Stimulated activated CD4-positive, alpha-beta T cell treated with anti-CD3 and anti-CD28 coated beads, Interleukin-1b, Interleukin-23, amount 100 ng/mL, for 24 hours (primary cell): ENCODE results near the gene PUM1.
"Not testable (repeated sequence)": the region's sequence is repeated elsewhere in the genome, so short reads cannot be mapped to it uniquely, and the experiment has no call there.

ENCODE experiments used
- DNase-seq, 4 experiments: peaks; one replicate each; pipeline ENCODE4 v3.0.0-alpha.2; 2020; ENCODE audit warnings: low read depth in 4 of 4, low spot score in 1 of 4

The PUM1 gene

GRCh38 chr1:30997463-30998057 lies 68.0 kb downstream of the PUM1 start:
- DNase-seq: no peak

GRCh38 chr1:30995990-30996612 lies 69.4 kb downstream of the PUM1 start:
- no peak for DNase-seq

- DNase-seq: no peak
Measured at GRCh38 chr1:30991862-30992606, 73.5 kb downstream of the PUM1 start.

GRCh38 chr1:30990591-30990990 lies 74.9 kb downstream of the PUM1 start:
- no peak for DNase-seq

GRCh38 chr1:30988045-30988444 lies 77.5 kb downstream of the PUM1 start:
- no peak for DNase-seq

- no peak for DNase-seq
Measured at GRCh38 chr1:30986755-30987154, 78.8 kb downstream of the PUM1 start.

- no peak for DNase-seq
Measured at GRCh38 chr1:30984991-30985503, 80.5 kb downstream of the PUM1 start.

GRCh38 chr1:30984165-30984889 lies 81.2 kb downstream of the PUM1 start:
- no peak for DNase-seq

- no peak for DNase-seq
Measured at GRCh38 chr1:30982937-30983336, 82.6 kb downstream of the PUM1 start.

- DNase-seq: no peak
Measured at GRCh38 chr1:30982431-30982830, 83.1 kb downstream of the PUM1 start.

GRCh38 chr1:30981172-30981571 lies 84.3 kb downstream of the PUM1 start:
- DNase-seq: no peak

- DNase-seq: no peak
Measured at GRCh38 chr1:30977511-30977910, 88.0 kb downstream of the PUM1 start.

GRCh38 chr1:30977105-30977504 lies 88.4 kb downstream of the PUM1 start:
- DNase-seq: no peak

- no peak for DNase-seq
Measured at GRCh38 chr1:30976143-30976542, 89.4 kb downstream of the PUM1 start.

GRCh38 chr1:30975217-30975616 lies 90.3 kb downstream of the PUM1 start:
- no peak for DNase-seq

GRCh38 chr1:30974536-30974935 lies 91.0 kb downstream of the PUM1 start:
- no peak for DNase-seq

- not testable (repeated sequence) for DNase-seq
Measured at GRCh38 chr1:30972349-30972748, 93.2 kb downstream of the PUM1 start.

GRCh38 chr1:30971496-30971895 lies 94.0 kb downstream of the PUM1 start:
- DNase-seq: no peak

- DNase-seq: no peak
Measured at GRCh38 chr1:30969903-30970302, 95.6 kb downstream of the PUM1 start.

GRCh38 chr1:30968220-30968971 lies 97.1 kb downstream of the PUM1 start:
- no peak for DNase-seq
